ENCODE measurements around the gene PIP5KL1.
A peak's percentile ranks its signal among the peaks of the same experiment; 100 is the strongest.

The PIP5KL1 gene

GRCh38 chr9:127930231-127931091, at the start of gene PIP5KL1:
Gene PIP5KL1, minus strand, starts transcription at chr9:127930777. Its CDS starts 25 bp downstream, at chr9:127930752.
- DNase-seq, result peak; percentile 66

- peak; percentile 52 for DNase-seq
Measured at GRCh38 chr9:127980060-127980705, 49.6 kb upstream of the PIP5KL1 start.

- no peak for DNase-seq
Measured at GRCh38 chr9:127979333-127980059, 48.9 kb upstream of the PIP5KL1 start.

GRCh38 chr9:127979015-127979332, 48.4 kb upstream of the PIP5KL1 start:
- DNase-seq, result no peak

- DNase-seq, result no peak
Measured at GRCh38 chr9:127977884-127978647, 47.5 kb upstream of the PIP5KL1 start.

- no peak for DNase-seq
Measured at GRCh38 chr9:127977009-127977883, 46.7 kb upstream of the PIP5KL1 start.

GRCh38 chr9:127976498-127976897, 45.9 kb upstream of the PIP5KL1 start:
- DNase-seq, result peak; percentile 54

- no peak for DNase-seq
Measured at GRCh38 chr9:127975376-127976315, 45.1 kb upstream of the PIP5KL1 start.

- DNase-seq, result no peak
Measured at GRCh38 chr9:127974769-127975261, 44.2 kb upstream of the PIP5KL1 start.

GRCh38 chr9:127974001-127974768, 43.6 kb upstream of the PIP5KL1 start:
- no peak for DNase-seq

- no peak for DNase-seq
Measured at GRCh38 chr9:127973169-127974000, 42.8 kb upstream of the PIP5KL1 start.

GRCh38 chr9:127972236-127972871, 41.8 kb upstream of the PIP5KL1 start:
- DNase-seq, result no peak

- no peak for DNase-seq
Measured at GRCh38 chr9:127971357-127972235, 41.0 kb upstream of the PIP5KL1 start.

GRCh38 chr9:127970401-127971313, 40.1 kb upstream of the PIP5KL1 start:
- peak; percentile 75 for DNase-seq

GRCh38 chr9:127968700-127969383, 38.3 kb upstream of the PIP5KL1 start:
- no peak for DNase-seq

Measured in CD4-positive, alpha-beta T cell treated with Interleukin-15 for 1 hour (primary cell).